T follicular helper cell (primary cell): Measurements from ENCODE around the gene VSX2.
"Not testable (repeated sequence)": the region's sequence is repeated elsewhere in the genome, so short reads cannot be mapped to it uniquely, and the experiment has no call there.

Source experiments
- DNase-seq: peaks from one replicate; pipeline ENCODE4 v3.0.0-alpha.2; 2020; ENCODE audit warnings: low read depth

VSX2 gene

GRCh38 chr14:74259513-74259912 lies 20.3 kb downstream of the VSX2 start:
- DNase-seq = no peak

GRCh38 chr14:74260525-74261233 lies 21.4 kb downstream of the VSX2 start:
- DNase-seq = no peak

GRCh38 chr14:74261288-74261687 lies 22.0 kb downstream of the VSX2 start:
- no peak for DNase-seq

GRCh38 chr14:74262076-74262475 lies 22.8 kb downstream of the VSX2 start:
- DNase-seq = no peak

- DNase-seq = no peak
Observed at GRCh38 chr14:74263181-74263580, 23.9 kb downstream of the VSX2 start.

- no peak for DNase-seq
Observed at GRCh38 chr14:74263921-74264320, 24.7 kb downstream of the VSX2 start.

GRCh38 chr14:74265301-74265965 lies 26.2 kb downstream of the VSX2 start:
- no peak for DNase-seq

GRCh38 chr14:74267588-74267987 lies 28.3 kb downstream of the VSX2 start:
- DNase-seq = no peak

- not testable (repeated sequence) for DNase-seq
Observed at GRCh38 chr14:74270382-74271177, 31.3 kb downstream of the VSX2 start.

GRCh38 chr14:74271365-74271764 lies 32.1 kb downstream of the VSX2 start:
- no peak for DNase-seq

- DNase-seq = no peak
Observed at GRCh38 chr14:74275241-74275841, 36.1 kb downstream of the VSX2 start.

GRCh38 chr14:74278080-74278479 lies 38.8 kb downstream of the VSX2 start:
- no peak for DNase-seq

GRCh38 chr14:74281069-74281468 lies 41.8 kb downstream of the VSX2 start:
- no peak for DNase-seq

- DNase-seq = no peak
Observed at GRCh38 chr14:74286736-74287135, 47.5 kb downstream of the VSX2 start.

GRCh38 chr14:74289801-74290200 lies 50.6 kb downstream of the VSX2 start:
- no peak for DNase-seq

GRCh38 chr14:74290415-74290814 lies 51.2 kb downstream of the VSX2 start:
- DNase-seq = no peak

- DNase-seq = no peak
Observed at GRCh38 chr14:74292061-74292460, 52.8 kb downstream of the VSX2 start.

GRCh38 chr14:74293606-74294005 lies 54.4 kb downstream of the VSX2 start:
- DNase-seq = no peak

- no peak for DNase-seq
Observed at GRCh38 chr14:74296037-74296467, 56.8 kb downstream of the VSX2 start.

- no peak for DNase-seq
Observed at GRCh38 chr14:74297986-74298385, 58.7 kb downstream of the VSX2 start.

- no peak for DNase-seq
Observed at GRCh38 chr14:74299061-74299545, 59.9 kb downstream of the VSX2 start.

- no peak for DNase-seq
Observed at GRCh38 chr14:74301594-74302151, 62.4 kb downstream of the VSX2 start.
